Measurements from ENCODE around the gene GNGT2. TPM values are rescaled to one million over a fixed set of nuclear protein-coding genes. Genes with fewer than 3 reads are reported as not detected.

Gene GNGT2
- polyA plus RNA-seq, 1 donor from 2014 or later, result not detected

GRCh38 chr17:49230636-49231562, 20.5 kb upstream of the GNGT2 start, which contains the start of gene PHOSPHO1:
PHOSPHO1 (minus strand) TSS chr17:49230787; CDS start chr17:49226691, 4,096 bp downstream.
- Histone ChIP-seq H3K9me2 (ENCODE audit: insufficient read depth, low read length) (no peaks in the 10 kb centered on the region), H3K36me3 (ENCODE audit: insufficient read depth, low read length) (no peaks in the 10 kb centered on the region), H3K4me3 (ENCODE audit: low read length) (peak within 1 kb of the TSS; percentile 70), H4K20me1 (ENCODE audit: insufficient read depth) (no peaks in the 10 kb centered on the region), H3K27me3 (ENCODE audit: insufficient read depth, low read depth, low read length) (peaks cover 54% of the 10 kb centered on the region), H3F3A (ENCODE audit: insufficient read depth, low read length, poor library complexity, severe bottlenecking) (no peaks in the 10 kb centered on the region), H3K9ac (ENCODE audit: low read length) (peak within 1 kb of the TSS; percentile 45), H3K9me3 (ENCODE audit: low read length) (no peaks in the 10 kb centered on the region), H3K27ac (ENCODE audit: low read length) (no peak within 1 kb of the TSS), H2AFZ (ENCODE audit: low read depth, low read length) (peak within 1 kb of the TSS; percentile 40), H3K79me2 (replicated peaks; ENCODE audit: insufficient read depth, low read length) (no peaks in the 10 kb centered on the region), H3K4me2 (ENCODE audit: low read length) (peak within 1 kb of the TSS; percentile 76)
- no peak for TF ChIP-seq TAF1 (IDR thresholded peaks at IDR 0.05; ENCODE audit: low read depth)
- peak; percentile 22 for TF ChIP-seq MXI1 (conservative IDR thresholded peaks at IDR 0.05; ENCODE audit: poor library complexity, severe bottlenecking)
- TF ChIP-seq RAD21 (conservative IDR thresholded peaks at IDR 0.05), result no peak

GRCh38 chr17:49229805-49230600, 19.6 kb upstream of the GNGT2 start:
- no peaks in the 10 kb centered on the region for H3K9me2 ChIP-seq (ENCODE audit: insufficient read depth, low read length)
- TF ChIP-seq EP300 (conservative IDR thresholded peaks at IDR 0.05; ENCODE audit: poor library complexity, severe bottlenecking) (no peak), TAF1 (IDR thresholded peaks at IDR 0.05; ENCODE audit: low read depth) (no peak), EZH2 (IDR thresholded peaks at IDR 0.05; ENCODE audit: borderline replicate concordance, insufficient read depth, low read length, poor library complexity, severe bottlenecking) (no peak), CTCF (IDR thresholded peaks at IDR 0.05; ENCODE audit: poor library complexity, severe bottlenecking) (no peak), RAD21 (conservative IDR thresholded peaks at IDR 0.05) (no peak), REST (IDR thresholded peaks at IDR 0.05; ENCODE audit: borderline replicate concordance) (no peak), MXI1 (conservative IDR thresholded peaks at IDR 0.05; ENCODE audit: poor library complexity, severe bottlenecking) (no peak), SMC3 (conservative IDR thresholded peaks at IDR 0.05; ENCODE audit: poor library complexity) (no peak), POLR2AphosphoS5 (IDR thresholded peaks at IDR 0.05) (no peak)
- peak overlapping the region; percentile 40 for H2AFZ ChIP-seq (ENCODE audit: low read depth, low read length)
- H3K4me2 ChIP-seq (ENCODE audit: low read length), result peak overlapping the region; percentile 76
- no peaks in the 10 kb centered on the region for H4K20me1 ChIP-seq (ENCODE audit: insufficient read depth)
- no peaks in the 10 kb centered on the region for H3K36me3 ChIP-seq (ENCODE audit: insufficient read depth, low read length)
- no peak overlapping the region for H3K27ac ChIP-seq (ENCODE audit: low read length)
- H3F3A ChIP-seq (ENCODE audit: insufficient read depth, low read length, poor library complexity, severe bottlenecking), result no peaks in the 10 kb centered on the region
- H3K4me3 ChIP-seq (ENCODE audit: low read length), result peak overlapping the region; percentile 70
- no peaks in the 10 kb centered on the region for H3K79me2 ChIP-seq (replicated peaks; ENCODE audit: insufficient read depth, low read length)
- H3K9ac ChIP-seq (ENCODE audit: low read length), result peak overlapping the region; percentile 45
- H3K9me3 ChIP-seq (ENCODE audit: low read length), result no peaks in the 10 kb centered on the region
- peaks cover 63% of the 10 kb centered on the region for H3K27me3 ChIP-seq (ENCODE audit: insufficient read depth, low read depth, low read length)

Data from neural cell (in vitro differentiated cells).